Panc1 (cell line): ENCODE results near the gene ERGIC1.

ENCODE experiments used
- POLR2AphosphoS5 ChIP-seq: IDR thresholded peaks from 2 replicates; pipeline ENCODE4 v1.6.1; 2012; ENCODE audit warnings: mild to moderate bottlenecking, low read depth, low read length, moderate library complexity
- REST ChIP-seq, 2 experiments: IDR thresholded peaks; 2 replicates each; pipeline ENCODE4 v1.6.1; 2011 to 2012; ENCODE audit warnings: low read depth in 2 of 2, control low read depth in 1 of 2, low read length in 1 of 2, mild to moderate bottlenecking in 1 of 2, moderate library complexity in 1 of 2; ENCODE audit not compliant: insufficient read depth in 1 of 2
- SIN3A ChIP-seq: IDR thresholded peaks from 2 replicates; pipeline ENCODE4 v1.6.1; 2012; ENCODE audit warnings: low read depth, mild to moderate bottlenecking, low read length, moderate library complexity, borderline replicate concordance; ENCODE audit not compliant: insufficient read depth
- TCF7L2 ChIP-seq: IDR thresholded peaks from 2 replicates; pipeline ENCODE4 v1.6.1; 2011; ENCODE audit warnings: mild to moderate bottlenecking, low read depth, low read length, inconsistent platforms
- TF ChIP-seq, protein P1 (sequence below): fragments of 450-650 bp; IDR thresholded peaks from 2 replicates; pipeline ENCODE4 v1.5.1; 2017; ENCODE audit warnings: mild to moderate bottlenecking

DNA sequence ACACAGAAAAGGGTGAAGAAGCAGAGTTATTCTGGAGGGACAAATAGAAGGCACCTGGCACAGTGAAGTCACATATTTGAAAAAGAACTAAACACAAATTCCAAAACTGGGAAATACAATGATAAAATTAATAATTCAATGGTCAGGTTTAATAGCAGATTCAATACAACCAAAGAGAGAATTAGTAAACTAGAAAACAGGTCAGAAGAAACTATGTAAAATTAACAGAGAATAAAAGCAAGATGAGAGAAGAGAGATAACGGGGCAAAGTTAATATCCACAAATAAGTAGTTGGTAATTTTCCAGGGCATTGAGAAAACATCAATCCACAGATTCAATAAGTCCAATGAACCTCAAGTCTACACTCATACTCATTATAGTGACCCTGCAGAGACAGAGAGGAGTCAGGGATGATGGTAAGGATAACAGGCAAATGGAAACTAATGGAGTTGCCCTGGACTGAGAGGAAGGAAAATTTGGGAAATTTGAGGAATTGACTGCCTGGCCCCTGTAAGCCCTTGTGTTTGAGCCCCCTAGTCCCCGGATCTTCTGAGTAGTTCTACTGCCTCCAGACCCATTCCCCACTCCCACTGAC lies 8.3 kb upstream of the ERGIC1 start:
- TF ChIP-seq POLR2AphosphoS5 (no peak), REST (IDR thresholded peaks at IDR 0.05; ENCODE audit: insufficient read depth in 1 of 2, low read depth in 2 of 2, low read length in 1 of 2) (no peak), SIN3A (no peak), TCF7L2 (no peak)
- TF ChIP-seq, protein P1, sequence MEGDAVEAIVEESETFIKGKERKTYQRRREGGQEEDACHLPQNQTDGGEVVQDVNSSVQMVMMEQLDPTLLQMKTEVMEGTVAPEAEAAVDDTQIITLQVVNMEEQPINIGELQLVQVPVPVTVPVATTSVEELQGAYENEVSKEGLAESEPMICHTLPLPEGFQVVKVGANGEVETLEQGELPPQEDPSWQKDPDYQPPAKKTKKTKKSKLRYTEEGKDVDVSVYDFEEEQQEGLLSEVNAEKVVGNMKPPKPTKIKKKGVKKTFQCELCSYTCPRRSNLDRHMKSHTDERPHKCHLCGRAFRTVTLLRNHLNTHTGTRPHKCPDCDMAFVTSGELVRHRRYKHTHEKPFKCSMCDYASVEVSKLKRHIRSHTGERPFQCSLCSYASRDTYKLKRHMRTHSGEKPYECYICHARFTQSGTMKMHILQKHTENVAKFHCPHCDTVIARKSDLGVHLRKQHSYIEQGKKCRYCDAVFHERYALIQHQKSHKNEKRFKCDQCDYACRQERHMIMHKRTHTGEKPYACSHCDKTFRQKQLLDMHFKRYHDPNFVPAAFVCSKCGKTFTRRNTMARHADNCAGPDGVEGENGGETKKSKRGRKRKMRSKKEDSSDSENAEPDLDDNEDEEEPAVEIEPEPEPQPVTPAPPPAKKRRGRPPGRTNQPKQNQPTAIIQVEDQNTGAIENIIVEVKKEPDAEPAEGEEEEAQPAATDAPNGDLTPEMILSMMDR = no peak
